Activated CD8-positive, alpha-beta memory T cell treated with anti-CD3 and anti-CD28 coated beads, Interleukin-2, amount 50 U/mL, for 1 hour (primary cell): ENCODE measurements around the gene TMEM94.
"Not testable (repeated sequence)": the region's sequence is repeated elsewhere in the genome, so short reads cannot be mapped to it uniquely, and the experiment has no call there.

Source experiments
- DNase-seq: peaks from one replicate; pipeline ENCODE4 v3.0.0-alpha.2; 2020; ENCODE audit errors: extremely low read depth

The TMEM94 gene

GRCh38 chr17:75456417-75457046 lies at the start of gene TMEM94:
Gene TMEM94 (plus strand): TSS chr17:75456635. CDS start chr17:75471906, 15,271 bp downstream.
- DNase-seq, result peak; percentile 94

- no peak for DNase-seq
Measured at GRCh38 chr17:75407655-75408352, 48.6 kb upstream of the TMEM94 start.

- no peak for DNase-seq
Measured at GRCh38 chr17:75410141-75410540, 46.3 kb upstream of the TMEM94 start.

GRCh38 chr17:75411328-75412067 lies 44.9 kb upstream of the TMEM94 start:
- no peak for DNase-seq

- DNase-seq, result no peak
Measured at GRCh38 chr17:75412455-75413317, 43.7 kb upstream of the TMEM94 start.

GRCh38 chr17:75414488-75414887 lies 41.9 kb upstream of the TMEM94 start:
- no peak for DNase-seq

GRCh38 chr17:75416006-75416405 lies 40.4 kb upstream of the TMEM94 start:
- DNase-seq, result no peak

GRCh38 chr17:75417054-75417580 lies 39.3 kb upstream of the TMEM94 start:
- no peak for DNase-seq

- no peak for DNase-seq
Measured at GRCh38 chr17:75418531-75418930, 37.9 kb upstream of the TMEM94 start.

GRCh38 chr17:75428543-75429469 lies 27.6 kb upstream of the TMEM94 start:
- DNase-seq, result no peak

GRCh38 chr17:75430159-75430974 lies 26.1 kb upstream of the TMEM94 start:
- no peak for DNase-seq

GRCh38 chr17:75433218-75433783 lies 23.1 kb upstream of the TMEM94 start:
- no peak for DNase-seq

- DNase-seq, result not testable (repeated sequence)
Measured at GRCh38 chr17:75434433-75434832, 22.0 kb upstream of the TMEM94 start.

GRCh38 chr17:75437404-75437803 lies 19.0 kb upstream of the TMEM94 start:
- not testable (repeated sequence) for DNase-seq

- DNase-seq, result no peak
Measured at GRCh38 chr17:75439287-75439686, 17.1 kb upstream of the TMEM94 start.

- DNase-seq, result no peak
Measured at GRCh38 chr17:75440738-75441448, 15.5 kb upstream of the TMEM94 start.

GRCh38 chr17:75442168-75443103 lies 14.0 kb upstream of the TMEM94 start:
- no peak for DNase-seq
